Cardiac fibroblast (primary cell): Measurements from ENCODE around the gene ADAMTS12.

Experiments used
- DNase-seq, 2 donors: peaks; one replicate each; pipeline versions ENCODE4 v3.0.0 to v3.0.0-alpha.2; 2010; ENCODE audit warnings: low read depth in 2 of 2
- H3K4me3 ChIP-seq, 2 donors: replicated peaks in 1 of 2; 1 replicate in 1 of 2; 2 replicates in 1 of 2; pipeline ENCODE4 v1.5.1; 2011; ENCODE audit warnings: low read depth in 2 of 2, low read length in 2 of 2, mild to moderate bottlenecking in 2 of 2, moderate library complexity in 1 of 2
- TF ChIP-seq, protein P1 (sequence below): IDR thresholded peaks from one replicate; pipeline ENCODE4 v1.5.1; 2011; ENCODE audit warnings: low read depth, mild to moderate bottlenecking, low read length, inconsistent platforms

Gene ADAMTS12

DNA sequence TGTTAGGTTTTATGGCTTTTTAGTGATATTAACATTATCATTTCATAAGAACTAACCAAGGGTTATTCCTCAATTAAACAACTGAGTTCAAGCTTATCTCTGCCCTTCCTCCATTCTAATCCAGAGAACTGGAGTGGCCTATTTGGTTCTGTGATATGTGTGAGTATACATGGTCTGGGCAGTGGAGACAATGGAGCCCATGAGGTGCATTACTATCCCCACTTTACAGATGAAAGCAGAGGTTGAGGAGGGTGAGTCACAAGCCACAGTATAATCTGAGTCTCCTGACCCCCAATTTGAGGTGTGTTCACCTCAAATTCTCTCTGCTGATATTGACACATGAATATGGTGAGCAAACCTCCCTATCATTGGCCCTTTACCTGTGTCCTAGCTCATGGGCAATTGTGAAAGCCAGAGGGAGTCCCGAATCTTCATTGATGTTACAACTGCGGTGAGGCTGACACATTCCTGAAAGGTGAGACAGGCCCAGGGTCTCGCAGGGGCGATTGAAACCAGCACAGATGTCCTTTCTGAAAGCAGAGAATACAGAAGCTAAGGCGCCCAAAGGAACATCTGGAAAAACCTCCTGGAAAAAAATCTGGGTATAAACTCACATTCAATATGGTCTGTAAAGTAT is 233.9 kb downstream of the ADAMTS12 start:
- H3K4me3 ChIP-seq = no peak overlapping the region
- DNase-seq = no peak
- TF ChIP-seq, protein P1, sequence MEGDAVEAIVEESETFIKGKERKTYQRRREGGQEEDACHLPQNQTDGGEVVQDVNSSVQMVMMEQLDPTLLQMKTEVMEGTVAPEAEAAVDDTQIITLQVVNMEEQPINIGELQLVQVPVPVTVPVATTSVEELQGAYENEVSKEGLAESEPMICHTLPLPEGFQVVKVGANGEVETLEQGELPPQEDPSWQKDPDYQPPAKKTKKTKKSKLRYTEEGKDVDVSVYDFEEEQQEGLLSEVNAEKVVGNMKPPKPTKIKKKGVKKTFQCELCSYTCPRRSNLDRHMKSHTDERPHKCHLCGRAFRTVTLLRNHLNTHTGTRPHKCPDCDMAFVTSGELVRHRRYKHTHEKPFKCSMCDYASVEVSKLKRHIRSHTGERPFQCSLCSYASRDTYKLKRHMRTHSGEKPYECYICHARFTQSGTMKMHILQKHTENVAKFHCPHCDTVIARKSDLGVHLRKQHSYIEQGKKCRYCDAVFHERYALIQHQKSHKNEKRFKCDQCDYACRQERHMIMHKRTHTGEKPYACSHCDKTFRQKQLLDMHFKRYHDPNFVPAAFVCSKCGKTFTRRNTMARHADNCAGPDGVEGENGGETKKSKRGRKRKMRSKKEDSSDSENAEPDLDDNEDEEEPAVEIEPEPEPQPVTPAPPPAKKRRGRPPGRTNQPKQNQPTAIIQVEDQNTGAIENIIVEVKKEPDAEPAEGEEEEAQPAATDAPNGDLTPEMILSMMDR = no peak

DNA sequence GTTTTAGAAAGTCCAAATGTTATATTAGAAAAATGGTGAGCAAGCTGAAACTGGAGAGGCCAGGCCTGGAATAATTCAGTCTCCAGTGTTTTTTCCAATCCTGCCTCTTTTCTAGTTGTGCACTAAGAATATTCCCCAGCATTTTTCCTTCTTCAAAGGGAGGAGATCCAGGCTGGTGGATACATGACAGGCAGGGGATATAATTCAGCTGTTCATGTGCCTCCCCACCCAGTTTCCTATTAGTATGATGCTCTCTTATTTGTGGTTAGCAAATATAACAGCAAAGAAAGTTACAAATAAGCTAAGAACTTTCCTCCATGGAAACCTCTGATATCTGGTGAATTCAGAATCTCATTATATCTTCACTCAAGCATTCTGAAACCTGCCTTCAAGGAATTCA is 234.6 kb downstream of the ADAMTS12 start:
- DNase-seq = no peak
- TF ChIP-seq, protein P1 = no peak
- no peak overlapping the region for H3K4me3 ChIP-seq

DNA sequence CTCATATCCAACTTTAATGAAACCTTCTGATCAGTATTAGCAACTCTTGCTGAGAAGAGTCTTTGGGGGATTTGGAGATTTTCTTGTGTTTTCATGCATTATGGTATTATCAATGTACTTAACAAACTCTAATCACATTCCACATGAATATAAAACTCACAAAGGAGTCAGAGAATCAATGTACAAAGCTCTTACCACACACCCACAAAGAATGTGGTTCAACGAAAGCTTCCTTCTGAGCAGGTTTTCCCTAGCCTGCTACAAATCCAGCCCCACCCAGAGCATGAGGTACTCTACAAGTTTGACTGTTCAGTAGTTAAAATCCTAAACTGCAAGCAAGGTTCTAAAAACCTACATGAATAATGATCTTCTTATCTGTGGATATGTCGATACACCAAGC is 240.9 kb downstream of the ADAMTS12 start:
- DNase-seq = peak in 1 of 2 donors; percentile 14
- H3K4me3 ChIP-seq = no peak overlapping the region
- TF ChIP-seq, protein P1 = no peak

DNA sequence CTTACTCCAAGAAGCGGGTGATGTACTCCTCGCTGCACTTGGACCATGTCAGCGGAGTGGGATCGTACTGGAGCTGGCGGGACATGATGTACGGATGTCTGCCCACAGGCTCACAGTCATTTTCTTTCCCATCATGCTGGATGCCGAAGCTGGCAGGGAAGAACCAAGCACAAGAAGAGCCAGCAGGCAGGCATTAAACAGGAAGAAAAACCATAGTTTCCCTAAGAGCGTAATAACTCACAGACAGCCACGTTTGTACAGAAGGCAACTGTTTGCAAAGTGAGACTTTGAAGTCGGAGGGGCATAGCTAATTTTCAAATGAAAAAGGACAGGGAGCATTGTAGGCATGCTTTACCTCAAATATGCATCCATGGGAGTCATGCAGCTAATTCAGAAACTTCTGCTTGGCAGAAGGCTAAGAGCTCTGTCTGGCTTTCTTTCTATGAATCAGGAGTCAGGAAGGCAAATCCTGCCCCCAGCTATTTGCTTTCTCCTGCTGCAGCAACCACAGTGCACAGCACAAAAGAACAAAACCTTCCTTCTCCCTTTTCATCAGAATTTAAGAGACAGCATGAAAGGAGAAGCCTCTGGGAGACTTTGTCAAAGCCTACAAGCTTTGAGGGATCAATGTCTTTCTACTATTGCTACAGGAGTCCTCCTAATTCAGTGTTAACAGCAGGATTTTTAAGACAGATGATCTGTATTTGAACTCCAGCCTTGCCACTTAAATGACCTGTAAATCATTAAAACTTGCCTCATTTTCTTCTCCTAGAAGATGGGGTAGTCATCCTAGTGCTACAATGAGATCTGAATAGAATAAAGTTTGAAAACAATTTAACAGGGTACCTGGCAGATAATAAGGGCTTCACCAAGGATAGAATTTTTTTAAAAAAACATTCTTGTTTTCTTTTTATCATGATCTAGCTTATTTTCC is 242.0 kb downstream of the ADAMTS12 start:
- no peak overlapping the region for H3K4me3 ChIP-seq
- TF ChIP-seq, protein P1 = no peak
- peak; percentile 34 to 68 for DNase-seq

DNA sequence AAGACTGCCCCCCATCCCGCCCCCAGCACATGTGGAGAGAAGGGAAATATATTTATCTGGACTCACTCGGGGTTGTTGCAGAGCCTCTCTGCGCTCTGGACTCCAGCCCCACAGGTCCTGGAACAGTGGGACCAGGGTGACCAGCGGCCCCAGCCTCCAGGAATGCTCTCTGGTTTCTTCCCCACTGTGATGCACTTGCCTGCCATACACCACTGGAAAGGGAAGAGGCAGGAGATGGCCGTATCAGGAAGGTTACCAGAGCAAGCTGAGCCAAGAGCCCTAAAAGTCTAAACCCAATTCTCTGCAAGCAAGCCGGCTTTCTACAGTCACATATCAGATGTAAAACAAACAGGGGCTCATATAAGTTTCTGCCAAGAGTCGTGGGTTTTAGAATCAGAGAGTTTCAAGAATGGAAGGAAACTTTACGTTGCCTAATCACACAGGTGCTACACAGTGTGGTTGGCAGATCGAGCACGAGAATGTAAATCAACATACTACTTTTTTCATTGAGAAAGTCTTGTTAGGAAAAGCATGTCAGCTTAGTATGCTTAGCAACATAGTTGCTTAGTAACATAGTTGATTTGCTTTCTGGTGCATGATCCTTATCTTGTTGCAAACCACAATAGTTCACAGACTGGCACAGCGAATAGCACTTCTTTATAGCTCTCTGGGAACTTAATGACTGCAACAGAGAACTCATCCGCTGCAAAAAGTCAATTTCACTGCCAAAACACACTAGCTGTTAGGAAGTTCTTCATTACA is 249.9 kb downstream of the ADAMTS12 start:
- DNase-seq = peak; percentile 36 to 69
- H3K4me3 ChIP-seq = no peak overlapping the region
- TF ChIP-seq, protein P1 = no peak

DNA sequence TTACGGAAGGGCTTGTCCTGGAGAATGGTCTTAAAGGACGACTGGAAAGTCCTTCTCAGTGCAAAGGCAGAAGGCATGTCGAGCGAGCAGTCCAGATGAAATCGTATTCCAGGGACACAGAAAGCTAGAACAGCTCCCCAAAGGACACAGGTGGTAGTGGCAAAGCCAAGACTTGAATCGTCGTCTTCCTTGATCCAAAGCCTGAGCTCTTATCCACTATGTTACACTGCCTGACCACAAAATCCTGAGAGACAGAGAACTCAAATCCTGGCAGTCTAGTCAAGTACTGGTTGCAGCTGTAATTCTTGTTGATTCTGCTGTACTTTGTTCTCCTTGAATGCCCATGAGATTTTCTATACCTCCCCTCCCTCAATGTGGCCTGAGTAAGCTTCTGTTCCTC is 252.3 kb downstream of the ADAMTS12 start:
- no peak overlapping the region for H3K4me3 ChIP-seq

More for the DNA sequence above, 252.3 kb downstream of the ADAMTS12 start:
- TF ChIP-seq, protein P1 = no peak
- DNase-seq = no peak
